Measurements from ENCODE around the gene RCAN3.
A peak's percentile ranks its signal among the peaks of the same experiment; 100 is the strongest.
"Not testable (repeated sequence)": the region's sequence is repeated elsewhere in the genome, so short reads cannot be mapped to it uniquely, and the experiment has no call there.

Gene RCAN3

GRCh38 chr1:24502709-24503058, at the start of gene RCAN3:
TSS of gene RCAN3 (plus strand) at chr1:24502836. CDS start at chr1:24514373, 11,537 bp downstream.
- TF ChIP-seq, protein P1, sequence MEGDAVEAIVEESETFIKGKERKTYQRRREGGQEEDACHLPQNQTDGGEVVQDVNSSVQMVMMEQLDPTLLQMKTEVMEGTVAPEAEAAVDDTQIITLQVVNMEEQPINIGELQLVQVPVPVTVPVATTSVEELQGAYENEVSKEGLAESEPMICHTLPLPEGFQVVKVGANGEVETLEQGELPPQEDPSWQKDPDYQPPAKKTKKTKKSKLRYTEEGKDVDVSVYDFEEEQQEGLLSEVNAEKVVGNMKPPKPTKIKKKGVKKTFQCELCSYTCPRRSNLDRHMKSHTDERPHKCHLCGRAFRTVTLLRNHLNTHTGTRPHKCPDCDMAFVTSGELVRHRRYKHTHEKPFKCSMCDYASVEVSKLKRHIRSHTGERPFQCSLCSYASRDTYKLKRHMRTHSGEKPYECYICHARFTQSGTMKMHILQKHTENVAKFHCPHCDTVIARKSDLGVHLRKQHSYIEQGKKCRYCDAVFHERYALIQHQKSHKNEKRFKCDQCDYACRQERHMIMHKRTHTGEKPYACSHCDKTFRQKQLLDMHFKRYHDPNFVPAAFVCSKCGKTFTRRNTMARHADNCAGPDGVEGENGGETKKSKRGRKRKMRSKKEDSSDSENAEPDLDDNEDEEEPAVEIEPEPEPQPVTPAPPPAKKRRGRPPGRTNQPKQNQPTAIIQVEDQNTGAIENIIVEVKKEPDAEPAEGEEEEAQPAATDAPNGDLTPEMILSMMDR (conservative IDR thresholded peaks at IDR 0.05), result no peak
- H3K27ac ChIP-seq, result peak within 1 kb of the TSS; percentile 94

GRCh38 chr1:24452922-24453485, 49.6 kb upstream of the RCAN3 start:
- TF ChIP-seq, protein P1 (conservative IDR thresholded peaks at IDR 0.05), result no peak
- H3K27ac ChIP-seq, result no peak overlapping the region

DNA sequence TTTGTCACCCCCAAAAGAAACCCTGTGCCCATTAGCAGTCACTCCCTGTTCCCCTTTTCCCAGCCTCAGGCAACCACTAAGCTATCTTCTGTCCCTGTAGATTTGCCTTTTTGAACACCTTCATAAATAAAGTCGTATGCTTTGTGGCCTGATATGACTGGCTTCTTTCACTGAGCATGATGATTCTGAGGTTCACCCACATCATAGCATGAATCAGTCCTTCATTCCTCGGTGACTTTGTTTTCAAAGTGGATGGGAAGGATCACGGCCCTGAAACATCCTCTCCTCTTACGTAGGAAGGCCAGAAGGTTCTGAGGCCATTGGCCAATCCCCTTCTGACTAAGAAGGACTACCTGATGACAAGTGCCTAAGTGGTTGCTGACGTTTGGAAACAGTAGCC, 48.0 kb upstream of the RCAN3 start:
- TF ChIP-seq, protein P1 (conservative IDR thresholded peaks at IDR 0.05), result no peak
- no peak overlapping the region for H3K27ac ChIP-seq

DNA sequence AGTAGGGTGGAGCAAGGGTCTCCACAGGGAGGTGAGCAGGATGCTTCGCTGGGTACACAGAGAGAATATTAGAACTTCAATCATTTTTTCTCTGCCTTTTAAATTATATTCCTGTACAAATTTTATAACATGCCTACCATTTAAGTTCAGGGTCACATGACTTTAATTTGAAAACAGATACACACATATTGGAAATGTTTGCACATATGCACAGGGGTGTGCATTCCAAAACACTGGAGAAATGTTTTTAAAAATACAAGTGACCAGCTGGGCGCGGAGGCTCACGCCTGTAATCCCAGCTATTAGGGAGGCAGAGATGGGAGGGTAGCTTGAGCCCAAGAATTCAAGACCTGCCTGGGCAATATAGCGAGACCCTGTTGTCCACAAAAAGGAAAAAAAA, 47.4 kb upstream of the RCAN3 start:
- H3K27ac ChIP-seq, result no peak overlapping the region
- TF ChIP-seq, protein P1 (conservative IDR thresholded peaks at IDR 0.05), result no peak

DNA sequence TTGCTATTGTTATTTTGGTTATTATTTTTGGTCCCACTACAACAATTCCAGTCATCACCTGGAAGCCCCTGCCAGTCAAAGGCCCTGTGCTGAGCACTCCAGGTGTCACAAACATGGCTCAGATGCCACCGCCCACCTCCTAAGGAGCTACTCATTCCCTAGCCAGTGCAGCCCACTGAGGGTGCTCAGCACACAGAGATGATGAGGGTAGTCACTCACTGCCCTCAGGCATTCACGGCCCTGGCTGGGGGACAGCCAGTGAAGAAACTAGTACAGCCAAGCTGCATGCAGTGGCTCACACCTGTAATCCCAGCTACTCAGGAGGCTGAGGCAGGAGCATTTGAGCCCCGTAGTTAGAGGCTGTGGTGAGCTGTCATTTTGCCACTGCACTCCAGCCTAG, 44.8 kb upstream of the RCAN3 start:
- no peak overlapping the region for H3K27ac ChIP-seq
- TF ChIP-seq, protein P1 (conservative IDR thresholded peaks at IDR 0.05), result no peak

DNA sequence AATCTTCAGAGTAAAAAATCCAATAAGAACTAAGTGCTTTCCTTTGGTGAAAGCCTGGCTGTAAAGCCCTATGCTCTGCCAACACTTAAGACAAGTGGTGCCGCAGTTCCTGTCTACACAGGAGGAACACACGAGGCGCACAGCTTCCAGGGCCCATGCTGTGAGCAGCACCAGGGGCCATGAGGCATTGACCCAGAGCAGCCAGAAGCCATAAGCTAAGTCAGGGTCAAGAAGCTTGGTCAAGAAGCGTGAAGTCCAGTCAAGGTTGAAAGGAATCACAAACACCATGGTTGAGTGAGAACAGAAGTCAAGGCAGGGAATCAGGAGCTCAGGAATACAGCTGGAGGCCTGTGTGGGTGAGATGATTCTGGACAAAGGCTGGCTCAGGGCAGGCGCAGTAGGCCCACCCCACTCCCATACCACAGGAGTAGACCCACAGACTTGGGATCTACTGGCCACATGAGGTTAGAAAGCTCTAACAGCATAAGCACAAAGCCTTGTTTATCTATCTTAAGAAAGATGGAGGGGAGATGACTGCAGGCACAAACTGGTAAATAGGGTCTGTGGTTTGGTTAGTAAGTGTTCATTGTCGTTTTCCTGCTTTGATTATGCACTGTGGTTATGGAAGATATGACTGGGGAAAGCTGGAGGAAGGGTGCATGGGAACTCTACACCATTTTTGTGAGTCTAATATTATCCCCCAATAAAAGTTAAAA, 42.9 kb upstream of the RCAN3 start:
- TF ChIP-seq, protein P1 (conservative IDR thresholded peaks at IDR 0.05), result no peak
- H3K27ac ChIP-seq, result no peak overlapping the region

- not testable (repeated sequence) for H3K27ac ChIP-seq
These were observed 40.5 kb upstream of the RCAN3 start for GRCh38 chr1:24462128-24462527.

Measured in VCaP (cell line).